Karpas-422 (cell line): Measurements from ENCODE around the gene ANGPTL2. TPM values are rescaled to one million over a fixed set of nuclear protein-coding genes. Genes with fewer than 3 reads are reported as not detected.

Experiments used
- DNase-seq: peaks from one replicate; pipeline ENCODE4 v3.0.0-alpha.2; 2015
- H2AFZ ChIP-seq: fragments of 200-600 bp; sonication (generic); 2 replicates; pipeline ENCODE4 v1.6.1; 2014; ENCODE audit warnings: antibody characterized with exemption, low read length, mixed read lengths
- H3K27ac ChIP-seq: fragments of 200-600 bp; sonication (generic); 2 replicates; pipeline ENCODE4 v1.5.1; 2014; ENCODE audit warnings: mild to moderate bottlenecking, low read length, moderate library complexity
- H3K27me3 ChIP-seq: fragments of 200-600 bp; sonication (generic); 2 replicates; pipeline ENCODE4 v1.6.1; 2014; ENCODE audit warnings: low read length, mixed read lengths
- H3K36me3 ChIP-seq: fragments of 200-600 bp; sonication (generic); 2 replicates; pipeline ENCODE4 v1.6.1; 2014; ENCODE audit warnings: low read length, mixed read lengths; ENCODE audit not compliant: insufficient read depth
- H3K4me1 ChIP-seq: fragments of 200-600 bp; sonication (generic); 2 replicates; pipeline ENCODE4 v1.6.1; 2014; ENCODE audit warnings: mild to moderate bottlenecking, low read length, mixed read lengths
- H3K4me2 ChIP-seq: fragments of 200-600 bp; sonication (generic); 2 replicates; pipeline ENCODE4 v1.6.1; 2014; ENCODE audit warnings: low read length, low read depth, mild to moderate bottlenecking; ENCODE audit not compliant: poor library complexity, severe bottlenecking
- H3K4me3 ChIP-seq: fragments of 200-600 bp; sonication (generic); 2 replicates; pipeline ENCODE4 v1.5.1; 2014; ENCODE audit warnings: mild to moderate bottlenecking, antibody characterized with exemption, low read length, mixed read lengths
- H3K79me2 ChIP-seq: fragments of 200-600 bp; sonication (generic); 2 replicates; pipeline ENCODE4 v1.6.1; 2014; ENCODE audit warnings: mild to moderate bottlenecking, low read length, mixed read lengths
- H3K9ac ChIP-seq: fragments of 200-600 bp; sonication (generic); 2 replicates; pipeline ENCODE4 v1.6.0; 2014; ENCODE audit warnings: low read length
- H3K9me2 ChIP-seq: fragments of 200-600 bp; sonication (generic), shearing (Covaris generic); replicated peaks from 2 replicates; pipeline ENCODE4 v1.6.0; 2014; ENCODE audit warnings: mild to moderate bottlenecking, low read length, moderate library complexity; ENCODE audit not compliant: insufficient read depth
- H3K9me3 ChIP-seq: fragments of 300-700, 200-600 bp; sonication (generic); 2 replicates; pipeline ENCODE4 v1.6.1; 2014; ENCODE audit warnings: low read length, mixed read lengths
- H4K20me1 ChIP-seq: fragments of 200-600 bp; sonication (generic); 2 replicates; pipeline ENCODE4 v1.6.1; 2014; ENCODE audit warnings: mild to moderate bottlenecking, antibody characterized with exemption, low read length, low read depth; ENCODE audit not compliant: insufficient read depth
- total RNA-seq: library from RNA; depleted of rRNA; stranded (reverse); fragments of >200 nt; shearing (Covaris generic); gene quantifications from 2 replicates; pipeline ENCODE4 v1.2.3, GENCODE V29; 2014; ENCODE audit warnings: low replicate concordance

The ANGPTL2 gene
- total RNA-seq, 1 experiment from 2014 or later = not detected

GRCh38 chr9:127113191-127113972 is 9.1 kb downstream of the ANGPTL2 start:
- no peak overlapping the region for H3K4me3 ChIP-seq
- H3K36me3 ChIP-seq = no peaks in the 10 kb centered on the region
- no peaks in the 10 kb centered on the region for H3K9me3 ChIP-seq
- H2AFZ ChIP-seq = no peak overlapping the region
- no peaks in the 10 kb centered on the region for H3K4me1 ChIP-seq
- no peak overlapping the region for H3K9ac ChIP-seq
- no peaks in the 10 kb centered on the region for H3K79me2 ChIP-seq
- no peaks in the 10 kb centered on the region for H3K27me3 ChIP-seq
- H3K4me2 ChIP-seq = no peak overlapping the region
- no peak for DNase-seq
- H4K20me1 ChIP-seq = peaks cover 14% of the 10 kb centered on the region; the same call in 1 of the 2 replicates
- no peaks in the 10 kb centered on the region for H3K9me2 ChIP-seq
- no peak overlapping the region for H3K27ac ChIP-seq

- Histone ChIP-seq H3K4me2 (no peak overlapping the region), H3K4me3 (no peak overlapping the region), H2AFZ (no peak overlapping the region)
Observed at GRCh38 chr9:127112735-127113161, 9.7 kb downstream of the ANGPTL2 start.

GRCh38 chr9:127112056-127112455 is 10.4 kb downstream of the ANGPTL2 start:
- peaks cover 14% of the 10 kb centered on the region; the same call in 1 of the 2 replicates for H4K20me1 ChIP-seq
- DNase-seq = no peak
- H3K9me2 ChIP-seq = no peaks in the 10 kb centered on the region
- no peak overlapping the region for H3K27ac ChIP-seq
- no peak overlapping the region for H3K4me3 ChIP-seq
- no peaks in the 10 kb centered on the region for H3K36me3 ChIP-seq
- no peaks in the 10 kb centered on the region for H3K4me1 ChIP-seq
- no peaks in the 10 kb centered on the region for H3K27me3 ChIP-seq
- no peaks in the 10 kb centered on the region for H3K9me3 ChIP-seq
- H2AFZ ChIP-seq = no peak overlapping the region
- no peak overlapping the region for H3K4me2 ChIP-seq
- no peaks in the 10 kb centered on the region for H3K79me2 ChIP-seq
- H3K9ac ChIP-seq = no peak overlapping the region

More at GRCh38 chr9:127112735-127113161, 9.7 kb downstream of the ANGPTL2 start:
- H3K79me2 ChIP-seq = no peaks in the 10 kb centered on the region
- no peak for DNase-seq
- H3K9ac ChIP-seq = no peak overlapping the region
- no peaks in the 10 kb centered on the region for H3K27me3 ChIP-seq
- no peaks in the 10 kb centered on the region for H3K9me3 ChIP-seq
- H3K4me1 ChIP-seq = no peaks in the 10 kb centered on the region
- H3K36me3 ChIP-seq = no peaks in the 10 kb centered on the region
- H3K9me2 ChIP-seq = no peaks in the 10 kb centered on the region
- H4K20me1 ChIP-seq = peaks cover 14% of the 10 kb centered on the region; the same call in 1 of the 2 replicates
- H3K27ac ChIP-seq = no peak overlapping the region

GRCh38 chr9:127109212-127109711 is 13.2 kb downstream of the ANGPTL2 start:
- Histone ChIP-seq H2AFZ (no peak overlapping the region), H3K9me3 (no peaks in the 10 kb centered on the region), H4K20me1 (peaks cover 14% of the 10 kb centered on the region; the same call in 1 of the 2 replicates), H3K27me3 (no peaks in the 10 kb centered on the region), H3K4me2 (no peak overlapping the region), H3K79me2 (no peaks in the 10 kb centered on the region), H3K4me3 (no peak overlapping the region), H3K36me3 (no peaks in the 10 kb centered on the region), H3K27ac (no peak overlapping the region), H3K9ac (no peak overlapping the region), H3K9me2 (no peaks in the 10 kb centered on the region), H3K4me1 (no peaks in the 10 kb centered on the region)
- DNase-seq = no peak

DNA sequence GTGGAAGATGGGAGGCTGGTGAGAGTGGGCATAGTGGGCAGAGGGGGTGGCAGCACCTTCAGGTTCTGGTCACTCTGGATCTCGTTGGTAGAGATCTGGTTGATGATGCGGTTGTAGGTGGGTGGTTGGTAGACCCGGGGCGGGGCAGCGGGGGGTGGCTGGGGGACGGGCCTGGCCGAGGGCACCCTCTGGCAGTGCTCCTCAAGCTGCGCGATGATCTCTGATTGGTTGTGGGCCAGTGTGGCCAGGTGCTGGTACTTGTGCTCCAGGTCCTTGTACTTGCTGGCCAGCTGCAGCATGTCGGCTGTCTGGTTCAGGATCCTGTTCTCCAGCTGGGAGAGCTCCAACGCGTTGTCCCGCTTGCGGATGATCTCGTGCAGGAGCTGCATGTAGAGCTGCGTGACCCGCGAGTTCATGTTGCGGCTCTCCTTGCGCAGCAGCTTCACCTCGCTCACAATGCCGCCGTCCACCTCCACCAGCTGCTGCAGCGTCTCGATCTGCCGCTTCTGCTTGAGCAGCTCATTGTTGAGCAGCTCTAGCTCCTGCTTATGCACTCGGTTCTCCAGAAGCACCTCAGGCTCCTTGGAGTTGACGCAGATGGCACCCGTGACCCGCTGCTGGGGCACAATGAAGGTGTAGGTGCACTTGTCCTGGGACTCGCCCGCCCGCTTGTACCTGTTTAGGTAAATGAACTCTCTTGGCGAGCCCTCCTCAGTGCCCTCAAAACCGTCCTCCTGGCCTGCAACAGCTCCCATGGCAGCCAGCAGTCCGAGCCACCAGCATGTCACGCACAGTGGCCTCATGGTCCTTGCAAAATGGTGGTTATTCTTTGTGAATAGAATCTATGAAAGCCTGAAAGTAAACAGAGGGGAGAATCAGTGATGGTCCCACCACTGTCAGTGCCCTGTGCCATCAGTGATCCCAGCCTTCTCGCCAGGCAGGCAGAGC is 14.2 kb downstream of the ANGPTL2 start:
- no peak overlapping the region for H3K9ac ChIP-seq
- no peaks in the 10 kb centered on the region for H3K9me2 ChIP-seq
- H3K4me2 ChIP-seq = no peak overlapping the region
- H3K9me3 ChIP-seq = no peaks in the 10 kb centered on the region
- H3K4me3 ChIP-seq = no peak overlapping the region
- H3K4me1 ChIP-seq = no peaks in the 10 kb centered on the region
- DNase-seq = no peak
- H2AFZ ChIP-seq = no peak overlapping the region
- H3K27ac ChIP-seq = no peak overlapping the region
- H3K79me2 ChIP-seq = no peaks in the 10 kb centered on the region
- H3K27me3 ChIP-seq = no peaks in the 10 kb centered on the region
- no peaks in the 10 kb centered on the region for H3K36me3 ChIP-seq
- peaks cover 14% of the 10 kb centered on the region; the same call in 1 of the 2 replicates for H4K20me1 ChIP-seq

DNA sequence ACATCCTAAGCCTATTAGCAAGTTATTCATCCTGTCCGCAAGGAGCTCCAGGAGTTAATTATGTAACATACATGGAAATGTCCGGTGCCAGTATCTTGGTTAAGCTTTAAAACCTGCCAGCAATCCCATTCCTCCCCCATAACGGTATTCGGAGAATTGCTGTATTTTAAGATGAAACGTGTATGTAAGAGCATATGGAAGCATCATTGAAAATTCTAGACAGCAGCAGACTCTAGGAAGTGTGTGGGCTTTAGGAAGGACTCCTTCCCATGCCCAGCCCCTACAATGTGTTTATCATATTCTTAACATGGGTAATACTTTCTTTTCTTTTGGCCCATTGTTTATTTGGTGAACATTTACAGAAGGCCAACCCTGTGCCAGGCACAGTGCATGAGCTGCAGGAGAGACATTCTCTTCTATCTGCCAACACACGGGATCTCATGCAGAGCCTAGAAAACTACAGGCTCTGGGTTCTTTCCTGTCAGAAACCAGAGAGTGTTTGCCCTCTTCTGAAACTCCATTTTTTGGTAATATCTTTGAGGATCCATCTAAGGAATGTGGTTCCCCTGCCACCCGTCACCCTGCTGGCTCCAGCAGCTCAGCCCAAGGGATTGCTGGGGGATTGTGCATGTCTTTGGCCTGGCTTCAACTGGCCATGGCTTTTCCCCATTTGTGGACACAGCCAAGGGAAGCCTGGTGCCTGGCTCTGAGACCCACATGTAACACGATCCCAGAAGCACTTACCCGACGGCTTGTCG is 15.1 kb downstream of the ANGPTL2 start:
- DNase-seq = no peak
- Histone ChIP-seq H3K27ac (no peak overlapping the region), H3K4me3 (no peak overlapping the region), H3K36me3 (no peaks in the 10 kb centered on the region), H3K4me2 (no peak overlapping the region), H3K79me2 (no peaks in the 10 kb centered on the region), H3K9ac (no peak overlapping the region), H3K27me3 (no peaks in the 10 kb centered on the region), H3K9me3 (no peaks in the 10 kb centered on the region), H4K20me1 (peaks cover 7% of the 10 kb centered on the region; the same call in 1 of the 2 replicates), H2AFZ (no peak overlapping the region), H3K4me1 (no peaks in the 10 kb centered on the region), H3K9me2 (no peaks in the 10 kb centered on the region)

GRCh38 chr9:127106466-127106855 is 16.0 kb downstream of the ANGPTL2 start:
- Histone ChIP-seq H3K4me1 (no peaks in the 10 kb centered on the region), H3K4me2 (no peak overlapping the region), H3K9me3 (no peaks in the 10 kb centered on the region), H3K79me2 (no peaks in the 10 kb centered on the region), H4K20me1 (peaks cover 6% of the 10 kb centered on the region; the same call in 1 of the 2 replicates), H3K27me3 (no peaks in the 10 kb centered on the region), H3K27ac (no peak overlapping the region), H3K4me3 (no peak overlapping the region), H2AFZ (no peak overlapping the region), H3K9ac (no peak overlapping the region), H3K9me2 (no peaks in the 10 kb centered on the region), H3K36me3 (no peaks in the 10 kb centered on the region)
- no peak for DNase-seq
